DOHH2 (cell line): ENCODE measurements around the gene RUSF1.

Experiments used
- H3F3A ChIP-seq: fragments of 200-600 bp; sonication (generic), shearing (Covaris generic); 2 replicates; pipeline ENCODE4 v1.6.0; 2016; ENCODE audit warnings: antibody characterized with exemption, mild to moderate bottlenecking; ENCODE audit not compliant: control insufficient read depth, insufficient read depth
- H3K27ac ChIP-seq: fragments of 200-600 bp; sonication (generic); 2 replicates; pipeline ENCODE4 v1.5.1; 2014; ENCODE audit warnings: low read depth, mild to moderate bottlenecking, low read length, moderate library complexity
- H3K27me3 ChIP-seq: fragments of 200-600 bp; sonication (generic); 2 replicates; pipeline ENCODE4 v1.6.1; 2014; ENCODE audit warnings: mild to moderate bottlenecking, low read length, mixed read lengths; ENCODE audit not compliant: control insufficient read depth
- H3K36me3 ChIP-seq: fragments of 200-600 bp; sonication (generic); 2 replicates; pipeline ENCODE4 v1.6.1; 2014; ENCODE audit warnings: mild to moderate bottlenecking, low read length, moderate library complexity, mixed read lengths; ENCODE audit not compliant: control insufficient read depth
- H3K4me1 ChIP-seq: fragments of 200-600 bp; sonication (generic); 2 replicates; pipeline ENCODE4 v1.6.1; 2014; ENCODE audit warnings: mild to moderate bottlenecking, low read length, mixed read lengths; ENCODE audit not compliant: control insufficient read depth
- H3K4me2 ChIP-seq: fragments of 200-600 bp; sonication (generic); 2 replicates; pipeline ENCODE4 v1.6.0; 2014; ENCODE audit warnings: mild to moderate bottlenecking, low read length, moderate library complexity
- H3K4me3 ChIP-seq: fragments of 200-600 bp; sonication (generic); 2 replicates; pipeline ENCODE4 v1.5.1; 2014; ENCODE audit warnings: mild to moderate bottlenecking, low read length, mixed read lengths
- H3K79me2 ChIP-seq: fragments of 200-600 bp; sonication (generic); 2 replicates; pipeline ENCODE4 v1.6.1; 2014; ENCODE audit warnings: mild to moderate bottlenecking, low read length, mixed read lengths; ENCODE audit not compliant: control insufficient read depth
- H3K9me2 ChIP-seq: fragments of 200-600 bp; sonication (generic); replicated peaks from 2 replicates; pipeline ENCODE4 v1.6.1; 2014; ENCODE audit warnings: mild to moderate bottlenecking, low read length, mixed read lengths; ENCODE audit not compliant: control insufficient read depth
- H3K9me3 ChIP-seq: fragments of 200-600 bp; sonication (generic); 2 replicates; pipeline ENCODE4 v1.6.1; 2014; ENCODE audit warnings: antibody characterized with exemption, low read length, mixed read lengths; ENCODE audit not compliant: control insufficient read depth, insufficient read depth
- H4K20me1 ChIP-seq: fragments of 200-600 bp; sonication (generic); 2 replicates; pipeline ENCODE4 v1.6.0; 2014; ENCODE audit warnings: low read depth, mild to moderate bottlenecking, antibody characterized with exemption, low read length, moderate library complexity; ENCODE audit not compliant: control insufficient read depth, insufficient read depth
- CTCF ChIP-seq: fragments of 200-600 bp; sonication (generic); IDR thresholded peaks from one replicate; pipeline ENCODE4 v1.5.1; 2014; ENCODE audit warnings: antibody characterized with exemption, mild to moderate bottlenecking, low read depth, low read length; ENCODE audit not compliant: poor library complexity, severe bottlenecking
- EZH2phosphoT487 ChIP-seq: fragments of 200-600 bp; sonication (generic); IDR thresholded peaks from 2 replicates; pipeline ENCODE4 v1.6.1; 2017; ENCODE audit warnings: borderline replicate concordance, mild to moderate bottlenecking, antibody characterized with exemption, low read length, moderate library complexity, mixed read lengths

Gene RUSF1

GRCh38 chr16:31487720-31488467, 20.3 kb downstream of the RUSF1 start:
- TF ChIP-seq EZH2phosphoT487 (no peak), CTCF (no peak)
- Histone ChIP-seq H3K4me1 (peaks cover 7% of the 10 kb centered on the region), H3K79me2 (no peaks in the 10 kb centered on the region), H3K9me3 (no peaks in the 10 kb centered on the region), H3K4me3 (peak overlapping the region; percentile 47), H3F3A (no peaks in the 10 kb centered on the region), H4K20me1 (no peaks in the 10 kb centered on the region), H3K9me2 (no peaks in the 10 kb centered on the region), H3K27ac (no peak overlapping the region), H3K4me2 (peak overlapping the region; percentile 50), H3K27me3 (peaks cover 7% of the 10 kb centered on the region), H3K36me3 (no peaks in the 10 kb centered on the region)

- Histone ChIP-seq H3K4me2 (peak overlapping the region; percentile 50), H4K20me1 (no peaks in the 10 kb centered on the region), H3K36me3 (no peaks in the 10 kb centered on the region), H3K9me3 (no peaks in the 10 kb centered on the region), H3K4me1 (peaks cover 7% of the 10 kb centered on the region), H3K9me2 (no peaks in the 10 kb centered on the region), H3F3A (no peaks in the 10 kb centered on the region), H3K4me3 (peak overlapping the region; percentile 47), H3K27me3 (peaks cover 9% of the 10 kb centered on the region), H3K79me2 (no peaks in the 10 kb centered on the region), H3K27ac (no peak overlapping the region)
- TF ChIP-seq CTCF (no peak), EZH2phosphoT487 (no peak)
Measured at GRCh38 chr16:31487071-31487719, 21.0 kb downstream of the RUSF1 start.

GRCh38 chr16:31486045-31486444, 22.1 kb downstream of the RUSF1 start:
- Histone ChIP-seq H3F3A (no peaks in the 10 kb centered on the region), H3K27ac (no peak overlapping the region), H3K27me3 (peaks cover 13% of the 10 kb centered on the region), H4K20me1 (no peaks in the 10 kb centered on the region), H3K9me2 (no peaks in the 10 kb centered on the region), H3K9me3 (no peaks in the 10 kb centered on the region), H3K4me2 (no peak overlapping the region), H3K4me1 (peaks cover 7% of the 10 kb centered on the region), H3K4me3 (no peak overlapping the region), H3K79me2 (no peaks in the 10 kb centered on the region), H3K36me3 (no peaks in the 10 kb centered on the region)
- TF ChIP-seq CTCF (no peak), EZH2phosphoT487 (no peak)
